Muscle of back (tissue), 11 donors: ENCODE results near the gene EPHB1. TPM values are rescaled to one million over a fixed set of nuclear protein-coding genes. Genes with fewer than 3 reads are reported as not detected.

ENCODE experiments used
- DNase-seq, 3 donors: peaks; one replicate each; pipeline versions ENCODE4 v3.0.0 to v3.0.0-alpha.2; 2013
- polyA plus RNA-seq, 10 donors: library from polyadenylated mRNA; unstranded; fragments of 120-200 nt; gene quantifications; one replicate each; pipeline ENCODE4 v1.2.1, GENCODE V29; 2013; ENCODE audit not compliant: insufficient read length in 10 of 10

Gene EPHB1
- polyA plus RNA-seq, 10 donors = 21.9 to 44.0 (median 36.0) TPM

DNA sequence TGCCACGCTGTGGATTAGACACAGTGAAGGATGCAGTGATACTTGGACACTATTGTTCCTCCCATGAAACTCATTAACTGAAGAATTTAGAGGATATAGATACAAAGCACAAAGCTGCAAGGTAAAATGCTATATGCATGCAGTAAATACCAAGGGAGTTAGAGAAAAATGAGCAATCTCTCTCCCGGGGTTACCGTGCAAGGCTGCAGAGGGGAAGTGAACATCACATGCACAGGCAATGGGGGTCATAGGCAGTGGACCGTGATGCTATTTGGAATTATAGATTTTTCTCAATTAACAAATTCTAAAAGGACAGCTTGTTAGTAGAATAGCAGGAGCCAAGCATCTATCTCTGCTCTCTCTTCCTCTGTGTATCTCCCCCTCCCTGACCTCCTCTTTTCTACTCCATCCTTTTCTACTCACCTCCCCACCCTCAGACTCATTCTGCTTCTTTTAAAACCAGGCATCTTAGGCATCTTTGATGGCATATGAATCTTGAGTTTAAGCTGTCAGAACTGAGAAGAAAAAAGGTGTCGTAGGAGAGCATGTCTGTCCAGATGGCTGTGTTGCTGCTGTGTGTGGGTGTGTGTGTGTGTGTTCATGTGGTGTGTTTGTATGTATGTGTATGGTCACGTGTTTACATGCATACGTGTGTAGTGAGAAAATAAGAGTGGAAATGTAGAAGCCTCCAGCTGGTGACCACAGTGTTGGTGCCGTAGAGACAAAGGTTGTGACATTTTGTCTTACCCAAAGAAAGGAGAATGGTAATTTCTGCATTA lies 339.0 kb downstream of the EPHB1 start:
- no peak for DNase-seq

DNA sequence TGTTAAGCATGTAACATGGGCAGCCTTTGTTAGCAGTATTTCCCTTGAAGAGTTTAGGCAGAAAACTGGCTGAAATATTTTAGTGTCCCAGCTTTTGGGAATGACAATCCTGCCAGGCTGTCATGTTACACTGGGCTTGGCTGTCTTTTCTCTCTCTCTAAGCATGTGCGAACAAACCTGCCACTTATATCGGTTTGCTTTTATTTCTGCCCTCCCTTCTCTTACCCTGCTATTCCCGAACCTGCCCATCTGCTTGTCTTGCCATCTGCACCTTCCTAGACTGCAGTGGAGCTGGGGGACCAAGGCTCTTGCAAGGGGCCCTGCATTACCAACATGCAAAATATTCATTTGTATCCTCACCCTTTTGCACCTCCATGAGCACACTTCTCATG lies 339.6 kb downstream of the EPHB1 start:
- no peak for DNase-seq

DNA sequence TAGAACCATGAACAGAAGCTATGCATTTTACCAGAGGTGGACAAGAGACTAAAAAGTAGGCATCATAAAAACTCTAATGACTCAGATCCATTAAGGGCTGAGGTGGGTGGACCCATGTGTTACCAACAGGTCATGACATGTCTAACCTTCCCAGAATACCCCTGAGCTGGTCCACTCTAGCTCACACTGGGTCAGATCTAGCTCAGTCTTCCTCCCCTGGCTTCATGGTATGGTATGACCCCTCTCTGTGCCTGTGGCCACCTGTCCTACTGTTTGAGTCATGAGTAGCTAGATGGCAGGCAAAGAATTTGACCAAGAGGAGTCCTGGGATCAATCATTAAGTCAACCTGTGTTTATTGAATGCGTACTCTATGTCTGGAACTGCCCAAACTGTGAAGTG lies 340.4 kb downstream of the EPHB1 start:
- DNase-seq = no peak

DNA sequence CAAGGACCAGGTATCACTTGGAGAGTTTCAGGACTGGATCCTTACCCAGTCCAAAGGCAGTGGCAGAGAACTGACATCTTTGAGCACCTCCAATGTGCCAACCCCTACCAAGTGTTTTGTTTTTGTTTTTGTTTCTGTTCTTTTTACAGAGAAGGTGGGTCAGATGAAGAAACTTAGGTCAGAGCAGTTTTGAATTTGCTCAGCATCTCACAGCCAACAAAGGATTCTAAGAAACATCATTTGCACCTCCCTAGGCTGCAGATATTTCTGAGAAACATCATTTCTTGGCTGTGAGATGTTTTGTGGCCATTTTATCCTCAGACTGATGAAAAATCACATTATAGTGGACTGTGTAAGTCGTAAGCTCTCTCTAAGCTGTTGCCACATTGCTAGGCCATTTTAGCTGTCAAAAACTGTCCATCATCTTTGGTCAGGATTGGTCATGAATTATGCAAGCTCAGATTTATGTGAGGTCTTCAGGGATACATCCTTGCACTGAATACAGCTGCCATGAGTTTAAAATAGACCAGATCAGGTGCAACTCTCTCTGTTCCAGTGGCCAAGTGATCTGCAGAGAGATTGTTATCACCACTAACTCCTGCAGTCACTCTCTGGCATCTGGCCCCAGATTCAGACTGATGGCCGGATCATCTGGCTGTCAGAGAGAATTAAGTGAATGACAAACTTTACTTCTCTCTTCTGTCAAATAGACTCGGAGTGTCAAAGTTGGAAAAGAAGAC lies 341.5 kb downstream of the EPHB1 start:
- no peak for DNase-seq

DNA sequence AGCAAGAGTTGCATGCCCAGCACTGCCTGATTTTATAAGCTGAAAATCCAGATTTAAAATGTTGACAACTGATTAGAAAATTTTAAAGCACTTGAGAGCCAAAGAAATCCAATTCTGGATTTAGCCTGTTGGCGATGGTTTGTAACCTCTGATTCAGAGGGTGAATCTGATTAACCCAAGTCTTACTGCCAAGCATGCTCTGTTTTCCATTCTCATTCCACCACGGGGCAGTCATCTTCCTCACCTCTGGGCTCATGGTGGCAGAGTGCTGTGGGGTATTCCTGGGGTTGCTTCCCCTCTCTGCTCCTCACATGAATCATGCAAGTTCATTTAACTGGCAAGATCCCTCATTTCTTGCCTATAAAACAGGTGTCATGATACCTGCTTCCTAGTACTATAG lies 342.2 kb downstream of the EPHB1 start:
- DNase-seq = no peak

DNA sequence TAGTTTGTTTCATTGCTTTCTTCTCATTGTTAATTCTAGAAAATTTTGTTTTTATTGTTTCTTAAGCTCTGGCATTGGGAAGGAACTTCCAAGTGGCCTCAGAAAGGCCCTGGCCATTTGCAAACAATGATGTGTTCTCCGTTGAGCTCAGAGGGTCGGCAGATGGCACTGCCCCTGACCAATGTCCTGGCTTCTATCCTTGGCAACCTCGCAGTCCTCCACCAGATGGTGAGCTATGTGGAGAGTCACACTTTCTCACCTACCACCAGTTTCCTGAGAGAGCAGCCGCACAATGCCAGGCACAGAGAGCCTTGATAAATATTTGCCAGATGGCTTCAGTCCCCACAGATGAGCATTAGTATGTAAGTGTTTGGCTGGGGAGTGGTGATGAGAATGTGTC lies 343.7 kb downstream of the EPHB1 start:
- no peak for DNase-seq

DNA sequence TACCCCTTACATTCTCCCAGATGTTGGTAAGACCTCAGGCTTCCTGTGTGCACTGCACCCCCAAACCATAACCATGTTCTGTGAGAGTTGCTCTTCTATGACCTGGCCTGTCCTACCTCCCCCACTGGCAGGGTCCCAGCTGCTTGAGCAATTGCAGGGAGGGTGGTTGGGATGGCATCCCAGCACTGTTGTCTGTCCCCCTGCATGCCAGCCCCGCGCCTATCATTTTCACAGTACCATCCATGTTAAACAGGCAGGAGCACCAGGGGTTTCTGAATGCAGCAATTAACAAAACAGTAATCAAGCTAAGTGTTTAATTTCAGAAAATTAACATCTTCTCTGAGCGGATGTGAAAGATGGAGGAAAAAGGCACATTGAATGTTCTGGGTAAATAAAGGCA lies 345.5 kb downstream of the EPHB1 start:
- no peak for DNase-seq

DNA sequence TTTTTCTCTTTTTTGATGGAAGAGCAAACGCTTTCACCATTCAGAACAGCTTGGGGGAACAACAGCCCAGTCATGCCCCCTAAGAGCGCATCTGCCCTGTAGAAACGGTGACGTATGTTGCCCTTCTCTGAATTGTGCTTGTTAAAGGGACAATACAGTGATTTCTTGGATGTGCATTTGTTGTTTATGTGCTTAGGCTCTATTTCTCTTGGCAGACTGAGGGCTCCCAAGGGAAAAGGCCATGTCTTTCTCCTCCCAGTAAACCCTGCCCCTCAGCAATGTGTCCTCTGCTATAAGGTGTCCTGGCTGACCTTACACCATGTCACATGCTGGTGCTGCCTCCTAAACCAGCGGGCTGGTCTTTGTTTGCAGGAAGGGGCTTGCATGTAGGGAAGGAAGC lies 346.1 kb downstream of the EPHB1 start:
- DNase-seq = no peak

DNA sequence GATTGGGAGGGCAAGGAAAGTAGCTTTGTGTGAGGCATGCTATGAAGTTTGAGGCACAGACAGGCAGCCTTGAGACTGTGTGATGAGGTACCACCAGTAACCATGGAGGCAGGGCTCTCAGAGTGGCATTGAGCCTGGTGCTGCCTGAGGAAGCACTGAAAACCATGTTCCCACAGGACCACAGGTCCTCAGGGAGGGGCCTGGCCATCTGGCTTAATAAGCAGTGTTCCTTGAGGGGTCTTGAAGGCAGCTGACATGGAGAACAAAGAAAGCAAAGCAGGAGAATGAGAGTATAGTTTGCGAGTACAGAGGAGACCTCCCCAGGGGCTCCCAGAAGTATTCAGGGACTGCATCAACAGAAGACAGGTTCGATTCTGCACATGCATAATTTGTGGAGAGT lies 346.6 kb downstream of the EPHB1 start:
- no peak for DNase-seq

DNA sequence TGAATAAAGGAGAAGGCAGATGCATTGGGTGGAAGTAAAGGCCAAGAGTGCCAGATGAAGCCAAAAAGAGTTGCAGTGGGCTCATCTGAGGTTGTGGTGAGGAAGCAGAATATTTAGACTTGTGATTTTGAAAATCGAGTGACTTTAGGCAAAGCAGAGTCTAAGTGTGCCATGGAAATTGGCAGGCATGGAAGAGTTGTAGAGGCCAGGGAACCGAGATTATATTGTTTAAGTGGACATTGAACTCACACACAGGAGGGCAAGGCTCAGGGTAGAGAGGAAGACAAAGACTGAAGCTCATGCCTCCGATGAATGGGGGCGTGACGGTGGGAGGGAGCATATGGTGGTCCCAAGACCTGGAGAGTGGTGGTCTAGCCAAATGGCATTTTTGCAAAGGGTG lies 347.5 kb downstream of the EPHB1 start:
- DNase-seq = no peak

DNA sequence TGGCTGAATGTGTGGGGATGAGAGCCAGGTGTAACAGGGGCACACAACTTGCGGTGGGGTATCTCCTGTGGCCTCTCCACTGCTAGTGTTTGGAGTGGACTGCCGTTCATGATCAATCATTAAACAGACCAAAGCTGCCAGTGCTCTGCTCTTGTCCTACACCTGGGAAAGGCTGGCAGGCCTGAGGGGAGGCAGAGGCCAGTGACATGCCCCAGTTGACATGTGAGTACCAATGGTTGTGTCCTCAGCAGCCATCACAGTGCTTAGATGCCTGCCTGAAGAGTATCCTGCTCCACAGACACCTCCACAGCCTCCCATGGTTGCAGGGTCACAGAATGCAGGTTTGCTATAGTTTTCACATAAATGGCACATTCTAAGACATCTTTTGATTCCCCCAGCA lies 348.4 kb downstream of the EPHB1 start:
- DNase-seq = no peak

DNA sequence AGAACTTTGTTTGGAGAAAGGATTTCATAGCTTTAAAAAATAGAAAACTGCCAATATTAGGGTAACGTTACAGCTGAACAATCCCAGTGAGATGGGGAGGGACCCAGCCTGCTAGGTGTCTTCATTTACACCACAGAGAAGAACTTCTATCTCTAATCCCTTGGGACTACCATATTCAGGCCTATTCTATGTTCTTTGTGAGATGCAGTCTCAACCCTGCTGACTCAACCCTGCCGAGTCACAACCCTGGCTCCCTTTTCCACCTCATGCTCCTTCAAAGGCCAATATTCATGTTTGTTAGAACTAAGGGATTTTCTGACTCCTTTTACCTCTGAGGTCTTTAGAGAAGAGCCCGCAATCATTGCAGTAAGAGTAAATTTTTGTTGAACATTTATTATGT lies 350.5 kb downstream of the EPHB1 start:
- no peak for DNase-seq

DNA sequence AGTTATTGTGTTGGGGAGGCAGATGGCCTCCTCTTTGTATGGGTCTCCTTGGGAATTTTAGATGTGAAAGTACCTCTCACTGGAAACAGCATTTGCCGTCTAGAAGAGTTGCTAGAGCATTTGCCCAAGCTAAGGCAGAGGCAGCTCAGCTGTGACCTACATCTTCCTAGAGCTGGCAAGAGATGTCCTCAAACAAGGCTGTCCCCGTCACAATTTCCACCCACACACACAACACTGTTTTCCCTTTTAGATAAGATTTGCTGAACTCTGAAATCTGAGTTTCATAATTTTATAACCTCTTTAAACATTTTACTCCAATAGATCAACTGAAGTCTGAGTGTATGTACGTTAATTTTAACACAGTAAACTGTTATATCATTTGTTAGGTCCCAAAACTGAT lies 352.6 kb downstream of the EPHB1 start:
- DNase-seq = no peak

DNA sequence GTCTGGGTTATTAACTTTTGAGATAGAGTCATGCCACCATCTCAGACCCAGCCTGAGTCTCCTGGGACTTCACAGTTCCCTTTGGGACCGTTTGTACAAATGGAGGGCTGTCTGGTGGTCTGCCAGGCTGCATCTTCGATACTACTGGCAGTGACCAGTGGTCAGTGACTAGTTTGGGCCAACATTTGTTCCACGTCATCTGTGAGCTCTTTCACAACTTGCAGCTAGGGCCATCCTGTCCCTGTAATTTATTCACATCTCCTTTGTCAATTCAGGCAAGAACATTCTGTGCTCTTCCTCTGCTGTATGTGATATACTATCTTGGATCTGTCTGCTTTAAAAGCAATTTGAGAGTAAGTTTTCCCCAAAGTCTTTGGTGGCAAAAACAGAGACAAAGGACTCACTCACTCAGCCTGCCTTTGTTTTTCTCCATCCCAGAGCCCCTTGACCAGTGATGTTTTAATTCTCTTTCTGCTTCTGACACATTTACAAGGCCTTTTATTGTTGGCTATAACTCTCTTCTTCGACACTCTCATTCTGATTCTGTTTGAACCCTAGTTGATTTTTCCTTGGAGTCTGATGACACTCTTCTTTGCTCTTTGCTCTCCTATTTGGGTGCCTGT lies 353.4 kb downstream of the EPHB1 start:
- DNase-seq = no peak

DNA sequence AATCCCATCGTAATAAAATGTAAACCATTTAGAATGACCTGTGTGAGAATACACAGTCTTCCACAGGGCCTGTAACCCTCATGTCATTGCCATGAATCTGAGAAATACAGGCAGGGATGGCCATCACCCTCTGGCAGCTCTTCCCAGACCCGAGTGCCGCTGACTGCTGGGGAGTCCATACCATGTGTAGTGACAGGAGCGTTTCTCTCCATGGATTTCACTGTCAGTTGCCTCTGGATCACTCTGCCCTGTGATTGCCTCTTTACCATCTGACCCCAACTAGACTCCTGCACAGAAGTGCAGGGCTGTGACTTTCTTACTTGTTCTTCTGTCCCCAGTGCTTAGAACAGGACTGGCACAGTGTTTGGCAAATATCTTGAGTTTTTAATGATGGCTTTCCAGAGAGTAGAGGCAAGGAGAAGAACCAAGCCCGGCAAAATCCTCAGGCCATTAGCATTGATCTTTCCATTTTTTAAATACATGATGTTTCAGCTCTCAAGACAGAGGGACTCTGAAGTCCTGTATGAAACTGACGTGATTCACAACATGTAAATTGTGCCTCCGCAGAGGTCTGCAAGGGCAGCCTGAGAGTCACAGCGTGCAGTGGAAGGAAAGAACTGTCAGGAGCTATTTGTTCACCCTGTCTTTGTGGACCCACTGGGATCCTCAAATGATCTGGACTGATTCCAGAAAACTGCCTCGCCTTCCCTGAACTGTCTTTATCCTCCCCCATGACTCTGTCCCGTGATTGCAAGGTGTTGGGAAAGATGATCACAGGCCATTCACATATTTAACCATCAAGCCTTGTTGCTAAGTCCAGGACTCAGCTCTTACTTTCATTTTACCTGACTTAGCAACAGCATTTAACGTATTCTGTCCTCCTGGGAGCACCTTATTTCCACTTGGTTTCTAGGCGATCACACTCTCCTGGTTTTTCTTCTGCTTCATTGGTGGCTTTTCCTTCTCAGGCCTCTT lies 354.9 kb downstream of the EPHB1 start:
- no peak for DNase-seq

DNA sequence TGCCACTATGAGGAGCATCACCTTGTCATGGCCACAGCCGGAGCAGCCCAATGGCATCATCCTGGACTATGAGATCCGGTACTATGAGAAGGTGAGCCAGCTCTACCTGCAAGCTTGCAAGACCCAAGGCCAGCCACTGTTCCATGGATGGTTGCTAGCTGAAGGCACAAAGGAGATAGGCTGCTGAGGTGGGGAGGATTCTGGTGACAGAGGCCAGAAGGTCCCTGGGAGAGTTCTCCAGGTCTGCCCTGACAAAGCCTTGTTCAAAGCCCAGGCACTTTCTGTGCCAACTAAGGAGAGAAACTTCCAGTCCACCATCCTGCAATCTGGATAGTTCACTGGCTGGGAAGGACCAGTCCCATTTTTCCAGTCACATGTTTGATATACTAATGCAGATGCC lies 359.1 kb downstream of the EPHB1 start:
- DNase-seq = no peak

DNA sequence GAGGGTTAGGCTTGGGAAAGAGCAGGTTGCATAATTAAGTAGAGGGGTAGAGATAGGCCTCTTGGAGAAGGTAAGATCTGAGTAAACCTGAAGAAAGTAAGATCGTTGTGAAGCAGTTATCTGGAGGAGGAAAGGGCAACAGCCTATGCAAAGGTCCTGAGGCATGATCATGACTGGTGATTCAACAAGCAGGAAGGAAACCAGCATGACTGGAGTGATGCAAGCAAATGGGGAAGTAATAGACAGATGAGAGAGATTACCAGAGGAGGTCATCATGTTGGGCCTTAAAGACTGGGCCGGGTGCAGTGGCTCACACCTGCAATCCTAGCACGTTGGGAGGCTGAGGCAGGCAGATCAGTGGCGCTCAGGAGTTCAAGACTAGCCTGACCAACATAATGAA lies 360.2 kb downstream of the EPHB1 start:
- DNase-seq = no peak

DNA sequence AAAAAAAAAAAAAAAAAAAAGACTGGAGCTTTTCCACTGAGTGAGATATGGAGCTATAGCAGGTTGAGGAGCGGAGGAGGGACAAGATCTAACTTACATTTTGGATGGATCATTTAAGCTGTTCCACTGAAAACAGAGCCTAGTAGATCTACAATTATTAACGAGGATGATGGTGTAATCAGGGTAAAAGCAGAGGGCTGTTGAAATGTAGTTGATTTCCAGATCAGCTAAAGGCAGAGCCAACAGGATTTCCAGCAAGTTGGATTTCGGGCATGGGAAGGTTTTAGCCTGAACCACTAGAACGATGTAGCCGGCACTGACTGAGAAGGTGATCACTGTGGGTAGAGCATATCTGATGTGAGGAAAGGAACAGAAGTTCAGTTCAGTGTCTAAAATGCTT lies 360.7 kb downstream of the EPHB1 start:
- no peak for DNase-seq

DNA sequence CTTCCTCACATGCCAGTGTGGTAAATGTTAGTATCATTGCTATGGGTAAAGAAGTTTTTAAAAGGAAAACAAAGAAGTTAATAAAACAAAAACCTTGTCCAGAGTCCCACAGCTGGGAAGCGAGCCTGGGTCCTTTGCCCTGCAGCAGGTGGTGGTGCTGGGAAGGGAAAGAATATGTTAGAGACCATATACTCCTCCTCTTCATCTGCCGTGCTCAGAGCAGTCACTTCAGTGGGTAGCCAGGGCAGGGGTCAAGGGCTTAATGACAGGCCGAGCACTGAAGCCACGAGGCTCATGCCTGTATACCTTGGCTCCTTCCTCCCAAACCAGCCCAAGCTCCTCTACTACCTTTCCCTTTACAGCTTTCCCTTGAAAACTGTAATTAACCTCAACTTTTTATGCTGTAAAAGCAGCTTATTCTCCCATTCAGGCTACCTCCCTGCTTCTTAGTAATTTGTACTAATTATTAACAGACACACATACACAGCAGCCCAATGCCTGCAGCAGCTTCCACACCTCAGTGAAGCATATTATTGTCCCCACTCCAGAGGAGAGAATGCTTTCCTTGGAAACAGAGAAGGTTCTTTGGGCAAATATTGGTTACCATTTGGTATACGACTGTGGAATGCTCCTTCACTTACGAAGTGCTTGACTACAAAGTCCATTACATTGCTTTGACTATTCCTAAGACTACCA lies 362.1 kb downstream of the EPHB1 start:
- DNase-seq = no peak

DNA sequence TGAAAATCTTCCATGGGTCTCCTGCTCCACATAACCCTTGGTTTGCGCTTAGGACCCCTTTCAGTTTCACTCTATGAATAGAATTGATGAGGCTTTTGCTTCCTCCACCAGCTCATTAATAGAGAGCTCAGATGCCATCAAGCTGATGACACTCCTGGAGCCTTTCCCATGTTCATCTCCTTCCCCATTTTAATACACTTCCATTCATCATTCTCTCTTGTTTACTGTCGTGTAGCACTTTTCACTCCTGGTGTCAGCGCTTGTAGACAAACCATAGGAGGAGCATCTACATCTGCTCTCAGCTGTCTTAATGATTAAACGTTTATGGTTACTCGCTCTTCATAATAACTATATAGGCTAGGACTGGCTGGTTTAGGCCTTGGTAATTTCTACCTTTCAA lies 363.5 kb downstream of the EPHB1 start:
- no peak for DNase-seq

DNA sequence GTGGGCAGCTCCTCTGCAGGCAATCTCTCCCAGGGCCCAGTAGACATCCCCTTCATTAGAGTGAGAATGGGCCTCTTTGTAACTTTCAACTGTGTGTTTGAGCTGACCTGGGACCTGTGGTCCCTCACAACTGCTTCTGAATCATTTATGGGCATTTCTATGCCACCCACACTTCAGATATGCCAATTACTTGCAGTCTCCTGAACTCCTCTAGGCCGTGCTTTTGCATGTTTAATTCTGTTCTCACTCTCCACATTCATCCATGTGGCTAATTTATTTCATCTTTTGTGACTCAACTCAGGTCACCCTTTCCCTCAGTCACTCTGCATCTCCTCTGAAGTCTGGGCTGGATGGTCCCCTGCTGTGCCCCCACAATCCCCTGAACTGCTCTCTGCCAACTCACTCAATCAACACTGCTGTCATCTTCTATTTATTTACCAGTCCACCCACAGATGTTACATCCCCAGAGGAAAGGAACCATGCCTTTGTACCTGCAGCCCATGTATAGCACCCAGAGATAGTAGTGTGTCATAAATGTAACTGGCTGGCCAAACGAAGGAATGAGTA lies 364.7 kb downstream of the EPHB1 start:
- DNase-seq = no peak
